Gastroesophageal sphincter (tissue), 3 donors: ENCODE measurements around the gene TMIE.

Source experiments
- EP300 ChIP-seq: sonication (generic); formaldehyde crosslinking; IDR thresholded peaks from one replicate; pipeline ENCODE4 v1.6.1; 2017; ENCODE audit warnings: antibody characterized with exemption, mild to moderate bottlenecking
- POLR2A ChIP-seq, 2 donors: fragments of 450-650 bp; IDR thresholded peaks; one replicate each; pipeline ENCODE4 v1.6.1; 2017; ENCODE audit warnings: antibody characterized with exemption in 2 of 2, mild to moderate bottlenecking in 2 of 2, moderate library complexity in 1 of 2
- POLR2AphosphoS5 ChIP-seq: sonication (generic); formaldehyde crosslinking; IDR thresholded peaks from one replicate; pipeline ENCODE4 v1.6.1; 2017; ENCODE audit warnings: antibody characterized with exemption
- TF ChIP-seq, protein P1 (sequence below), 4 experiments: fragments of 200-600 bp in 2 of 4; fragments of 450-650 bp in 2 of 4; sonication (generic) in 1 of 4; IDR thresholded peaks; one replicate each; pipeline ENCODE4 v1.5.1; 2017 to 2019; ENCODE audit warnings: antibody characterized with exemption in 4 of 4, mild to moderate bottlenecking in 2 of 4, moderate library complexity in 2 of 4

DNA sequence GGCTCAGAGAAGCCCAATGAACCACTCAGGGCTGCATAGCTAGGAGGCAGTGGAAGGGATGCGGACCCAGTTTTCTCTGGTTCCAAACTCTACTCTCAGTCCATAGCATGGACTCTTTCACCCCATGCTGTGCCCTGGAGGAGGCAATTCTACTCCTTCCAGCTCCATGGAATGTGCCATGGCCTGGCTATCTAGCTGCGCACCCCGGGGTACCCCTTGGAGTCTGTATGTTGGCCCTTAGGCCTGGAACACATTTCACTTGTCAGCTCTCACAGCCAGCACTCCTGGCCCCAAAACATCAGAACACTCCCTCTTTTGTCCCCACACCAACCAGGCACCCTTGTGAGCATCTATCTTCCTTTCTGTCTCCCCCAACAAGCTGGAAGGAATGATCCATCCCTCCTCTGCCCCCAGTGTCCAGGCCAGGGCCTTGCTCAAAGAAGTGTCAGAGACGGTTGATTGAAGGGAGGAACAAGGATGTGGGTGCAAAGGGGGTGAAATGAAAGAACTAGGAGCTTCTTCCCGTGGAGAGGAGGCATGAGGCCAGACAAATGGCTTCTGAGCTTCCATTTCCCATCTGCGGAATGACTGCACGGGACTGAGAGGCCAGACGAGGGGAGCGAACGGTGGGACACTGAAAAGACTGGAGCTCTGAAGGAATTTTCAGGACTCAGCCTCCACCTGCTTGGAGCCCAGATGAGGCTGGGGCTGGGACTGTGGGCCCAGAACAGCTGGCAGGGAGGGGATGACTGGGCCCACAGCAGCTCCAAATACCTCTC, 13.7 kb downstream of the TMIE start:
- TF ChIP-seq POLR2AphosphoS5: no peak
- TF ChIP-seq, protein P1, sequence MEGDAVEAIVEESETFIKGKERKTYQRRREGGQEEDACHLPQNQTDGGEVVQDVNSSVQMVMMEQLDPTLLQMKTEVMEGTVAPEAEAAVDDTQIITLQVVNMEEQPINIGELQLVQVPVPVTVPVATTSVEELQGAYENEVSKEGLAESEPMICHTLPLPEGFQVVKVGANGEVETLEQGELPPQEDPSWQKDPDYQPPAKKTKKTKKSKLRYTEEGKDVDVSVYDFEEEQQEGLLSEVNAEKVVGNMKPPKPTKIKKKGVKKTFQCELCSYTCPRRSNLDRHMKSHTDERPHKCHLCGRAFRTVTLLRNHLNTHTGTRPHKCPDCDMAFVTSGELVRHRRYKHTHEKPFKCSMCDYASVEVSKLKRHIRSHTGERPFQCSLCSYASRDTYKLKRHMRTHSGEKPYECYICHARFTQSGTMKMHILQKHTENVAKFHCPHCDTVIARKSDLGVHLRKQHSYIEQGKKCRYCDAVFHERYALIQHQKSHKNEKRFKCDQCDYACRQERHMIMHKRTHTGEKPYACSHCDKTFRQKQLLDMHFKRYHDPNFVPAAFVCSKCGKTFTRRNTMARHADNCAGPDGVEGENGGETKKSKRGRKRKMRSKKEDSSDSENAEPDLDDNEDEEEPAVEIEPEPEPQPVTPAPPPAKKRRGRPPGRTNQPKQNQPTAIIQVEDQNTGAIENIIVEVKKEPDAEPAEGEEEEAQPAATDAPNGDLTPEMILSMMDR (IDR thresholded peaks at IDR 0.05): no peak
- TF ChIP-seq POLR2A (IDR thresholded peaks at IDR 0.05): no peak
- TF ChIP-seq EP300: no peak
